ENCODE data around the gene RGR. TPM values are rescaled to one million over a fixed set of nuclear protein-coding genes. Genes with fewer than 3 reads are reported as not detected.

The RGR gene
- total RNA-seq, 1 experiment from 2014 or later = not detected

- ChIA-PET CTCF (interaction anchor here (1.3 kb wide), 1 partner anchor 279 kb away, joined by 3 read pairs; no protein-coding TSS in a partner anchor), POLR2A (no interaction called here)
- no peak for DNase-seq
- Histone ChIP-seq H3K27me3 (replicated peaks; ENCODE audit: control insufficient read depth, insufficient read depth, low read length) (no peaks in the 10 kb centered on the region; the same call in 1 of the 2 replicates), H3K36me3 (ENCODE audit: control insufficient read depth, insufficient read depth, low read length) (no peaks in the 10 kb centered on the region), H3K4me3 (ENCODE audit: low read depth, low read length) (no peak overlapping the region), H3K9me3 (0 out of 2 replicates have a peak, but pooled peaks cover 3% of the 10 kb centered on the region), H3K4me1 (no peaks in the 10 kb centered on the region)
- Mint-ChIP-seq H3K4me3 (ENCODE audit: unreplicated experiment) (no peak overlapping the region), H3K27me3 (ENCODE audit: insufficient read depth, unreplicated experiment) (peaks cover 4% of the 10 kb centered on the region), H3K36me3 (ENCODE audit: insufficient read depth, unreplicated experiment) (no peaks in the 10 kb centered on the region), H3K9me3 (ENCODE audit: unreplicated experiment) (no peaks in the 10 kb centered on the region), H3K4me1 (ENCODE audit: low read depth, unreplicated experiment) (no peaks in the 10 kb centered on the region), H3K27ac (ENCODE audit: unreplicated experiment) (no peak overlapping the region)
- BruUV-seq (replicated peaks) = no TSS peak
- intact Hi-C loops (cut with micrococcal nuclease; ENCODE audit: unreplicated experiment) = no loop called here
- TF ChIP-seq CTCF (IDR thresholded peaks at IDR 0.05; ENCODE audit: insufficient read depth in 1 of 2, low read depth in 1 of 2, low read length in 1 of 2, severe bottlenecking in 1 of 2, unreplicated experiment in 1 of 2) = no peak
Measured at GRCh38 chr10:84258034-84258695, 13.3 kb downstream of the RGR start.

- intact Hi-C loops (cut with micrococcal nuclease; ENCODE audit: unreplicated experiment) = loop anchor here (10.0 kb wide), 2 partner anchors 353 to 483 kb away; no protein-coding TSS in a partner anchor
- POLR2A ChIA-PET = no interaction called here
Measured at GRCh38 chr10:84261236-84261915, 16.5 kb downstream of the RGR start.

More at GRCh38 chr10:84261236-84261915, 16.5 kb downstream of the RGR start:
- Mint-ChIP-seq H3K4me1 (ENCODE audit: low read depth, unreplicated experiment) (peaks cover 7% of the 10 kb centered on the region), H3K27me3 (ENCODE audit: insufficient read depth, unreplicated experiment) (peaks cover 4% of the 10 kb centered on the region), H3K36me3 (ENCODE audit: insufficient read depth, unreplicated experiment) (no peaks in the 10 kb centered on the region), H3K4me3 (ENCODE audit: unreplicated experiment) (no peak overlapping the region), H3K27ac (ENCODE audit: unreplicated experiment) (no peak overlapping the region), H3K9me3 (ENCODE audit: unreplicated experiment) (no peaks in the 10 kb centered on the region)
- Histone ChIP-seq H3K36me3 (ENCODE audit: control insufficient read depth, insufficient read depth, low read length) (no peaks in the 10 kb centered on the region), H3K27me3 (replicated peaks; ENCODE audit: control insufficient read depth, insufficient read depth, low read length) (no peaks in the 10 kb centered on the region; the same call in 1 of the 2 replicates), H3K4me3 (ENCODE audit: low read depth, low read length) (no peak overlapping the region), H3K4me1 (no peaks in the 10 kb centered on the region), H3K9me3 (0 out of 2 replicates have a peak, but pooled peaks cover 3% of the 10 kb centered on the region)
- no TSS peak for BruUV-seq (replicated peaks)
- TF ChIP-seq CTCF (IDR thresholded peaks at IDR 0.05; ENCODE audit: insufficient read depth in 1 of 2, low read depth in 1 of 2, low read length in 1 of 2, severe bottlenecking in 1 of 2, unreplicated experiment in 1 of 2) = no peak
- no peak for DNase-seq
- CTCF ChIA-PET = interaction anchor here (0.7 kb wide), 1 partner anchor 276 kb away, joined by 3 read pairs; no protein-coding TSS in a partner anchor
